Heart left ventricle (tissue), 16 donors: ENCODE results near the gene C10orf53. TPM values are rescaled to one million over a fixed set of nuclear protein-coding genes. Genes with fewer than 3 reads are reported as not detected.

ENCODE experiments used
- ATAC-seq, 4 donors: fragments of 200-7000 bp; cut with Tn5 transposase; one replicate each; pipeline ENCODE4 v1.9.1; 2020 to 2022; ENCODE audit warnings: moderate library complexity in 4 of 4, mild to moderate bottlenecking in 3 of 4, moderate number of reproducible peaks in 1 of 4
- DNase-seq, 5 donors: peaks; one replicate each; pipeline ENCODE4 v3.0.0-alpha.2; 2020
- H3K27ac ChIP-seq, 12 donors: fragments of 200-600 bp; sonication (generic) in 4 of 12; one replicate each; pipeline versions ENCODE4 v1.5.0 to v1.8.0; 2016 to 2022; ENCODE audit warnings: mild to moderate bottlenecking in 2 of 12
- H3K27me3 ChIP-seq, 9 donors: fragments of 200-600 bp; sonication (generic) in 2 of 9; one replicate each; pipeline versions ENCODE4 v1.5.1 to v1.8.0; 2016 to 2022; ENCODE audit warnings: mild to moderate bottlenecking in 3 of 9
- H3K36me3 ChIP-seq, 9 donors: fragments of 200-600 bp; sonication (generic) in 2 of 9; one replicate each; pipeline versions ENCODE4 v1.5.0 to v1.8.0; 2018 to 2022; ENCODE audit warnings: mild to moderate bottlenecking in 2 of 9
- H3K4me1 ChIP-seq, 12 donors: fragments of 200-600 bp; sonication (generic) in 4 of 12; one replicate each; pipeline versions ENCODE4 v1.5.0 to v1.8.0; 2016 to 2022; ENCODE audit warnings: mild to moderate bottlenecking in 3 of 12
- H3K4me3 ChIP-seq, 12 donors: fragments of 200-600 bp; sonication (generic) in 4 of 12; one replicate each; pipeline versions ENCODE4 v1.5.0 to v1.8.0; 2017 to 2022; ENCODE audit warnings: mild to moderate bottlenecking in 9 of 12, moderate library complexity in 4 of 12
- H3K9me3 ChIP-seq, 12 donors: fragments of 200-600 bp; sonication (generic) in 4 of 12; one replicate each; pipeline versions ENCODE4 v1.5.0 to v1.8.0; 2016 to 2022; ENCODE audit warnings: mild to moderate bottlenecking in 1 of 12
- POLR2A ChIP-seq, 2 donors: fragments of 450-650 bp; IDR thresholded peaks; one replicate each; pipeline ENCODE4 v1.6.1; 2017; ENCODE audit warnings: antibody characterized with exemption in 2 of 2, mild to moderate bottlenecking in 2 of 2, moderate library complexity in 2 of 2
- WGBS, 4 donors: extraction: QIAGEN DNeasy Blood & Tissue Kit in 2 of 4; methylation state at CpG; one replicate each; pipeline versions ENCODE4 v1.1.5 to v1.1.7; 2013 to 2018; 5-methylcytosine and 5-hydroxymethylcytosine counted together
- intact Hi-C, 10 donors: fragments of 100-400 bp; cut with DNase I; formaldehyde crosslinking; loops; one replicate each; pipeline versions ENCODE4 v1.11.1 to v1.14.2; 2022
- polyA plus RNA-seq, 2 donors: library from polyadenylated mRNA; stranded (reverse); fragments of 200-250 nt; gene quantifications; one replicate each; pipeline ENCODE4 v1.2.3, GENCODE V29; 2013
- total RNA-seq, 9 donors: library from RNA; depleted of rRNA in 2 of 9; stranded (reverse); fragments of >200 nt in 2 of 9; fragmentation: NEBNext Ultra II Directional in 3 of 9; extraction: Animal tissue kit (Norgen Biotek cat#: 25700) in 3 of 9; gene quantifications; one replicate each; pipeline versions ENCODE4 v1.1.0 to v1.2.4, GENCODE V29; 2016 to 2023
- TF ChIP-seq, protein P1 (sequence below), 12 donors: fragments of 200-600 bp; sonication (generic) in 4 of 12; IDR thresholded peaks; one replicate each; pipeline versions ENCODE4 v1.5.0 to v1.8.0; 2018 to 2022; ENCODE audit warnings: antibody characterized with exemption in 12 of 12, mild to moderate bottlenecking in 5 of 12
- donor health status: ischemic (EF 13 %, LVEDD 7.1; RV severe dilation, severe dysfunction).
- donor health status: healthy with polysubstance abuse.
- donor health status: DM: no; HTN: yes; CAD: no.
- donor health status: DM: no; HTN: no; CAD: no.
- donor health status: ischemic (EF 25% LVEDD 6.9; RV normal size, moderate dysfunction).
- donor health status: ischemic (EF 25% LVEDD 5.7; RV mildly dilated, moderate dysfunction).
- donor health status: healthy.
- donor health status: DM: yes; HTN: yes; CAD: no.
- donor health status: ischemic (EF 35%, LVEDD 5.7; RV mildly dilated, moderate dysfunction).
- donor health status: nonischemic (EF 11% LVEDD 7.7; RV severe dilation, severe dysfunction).
- donor health status: DM: yes; HTN: yes; CAD: no.
- donor health status: PGD.
- donor health status: ischemic (EF 29% LVEDD 5.4; RV normal size, mild dysfunction).
- donor health status: nonischemic (EF 23%, LVEDD 6.1; RV moderate dilation, normal function).

Gene C10orf53
- total and polyA plus RNA-seq, 11 donors: not detected

- DNase-seq (peak in 1 of 5 donors; percentile 16), ATAC-seq (no peak)
- 88 to 94% (median 91%) methylated on average over 7 to 20 of the region's 20 CpGs for WGBS, 4 donors
- Histone ChIP-seq H3K27ac (no peak overlapping the region), H3K9me3 (no peaks in the 10 kb centered on the region), H3K4me3 (no peak overlapping the region), H3K27me3 (peaks cover 0 to 3% (median 0%) of the 10 kb centered on the region in 9 donors), H3K4me1 (no peaks in the 10 kb centered on the region), H3K36me3 (no peaks in the 10 kb centered on the region)
- TF ChIP-seq, protein P1, sequence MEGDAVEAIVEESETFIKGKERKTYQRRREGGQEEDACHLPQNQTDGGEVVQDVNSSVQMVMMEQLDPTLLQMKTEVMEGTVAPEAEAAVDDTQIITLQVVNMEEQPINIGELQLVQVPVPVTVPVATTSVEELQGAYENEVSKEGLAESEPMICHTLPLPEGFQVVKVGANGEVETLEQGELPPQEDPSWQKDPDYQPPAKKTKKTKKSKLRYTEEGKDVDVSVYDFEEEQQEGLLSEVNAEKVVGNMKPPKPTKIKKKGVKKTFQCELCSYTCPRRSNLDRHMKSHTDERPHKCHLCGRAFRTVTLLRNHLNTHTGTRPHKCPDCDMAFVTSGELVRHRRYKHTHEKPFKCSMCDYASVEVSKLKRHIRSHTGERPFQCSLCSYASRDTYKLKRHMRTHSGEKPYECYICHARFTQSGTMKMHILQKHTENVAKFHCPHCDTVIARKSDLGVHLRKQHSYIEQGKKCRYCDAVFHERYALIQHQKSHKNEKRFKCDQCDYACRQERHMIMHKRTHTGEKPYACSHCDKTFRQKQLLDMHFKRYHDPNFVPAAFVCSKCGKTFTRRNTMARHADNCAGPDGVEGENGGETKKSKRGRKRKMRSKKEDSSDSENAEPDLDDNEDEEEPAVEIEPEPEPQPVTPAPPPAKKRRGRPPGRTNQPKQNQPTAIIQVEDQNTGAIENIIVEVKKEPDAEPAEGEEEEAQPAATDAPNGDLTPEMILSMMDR (IDR thresholded peaks at IDR 0.05): no peak
- no peak for TF ChIP-seq POLR2A (IDR thresholded peaks at IDR 0.05)
- intact Hi-C loops: no loop called here
These were observed 67.3 kb downstream of the C10orf53 start for GRCh38 chr10:49746626-49747302.

Other genes starting within 250 kb of the C10orf53 start
- 10 to 100 TPM; 12.8 to 31.5 (median 23.0) TPM for gene ERCC6, start 140.5 kb upstream of the C10orf53 start, total RNA-seq
- gene ERCC6, start 140.5 kb upstream of the C10orf53 start, polyA plus RNA-seq: 1 to 10 TPM; 4.4 to 4.7 TPM
- gene SLC18A3, start 69.3 kb upstream of the C10orf53 start, total RNA-seq: not detected
- gene SLC18A3, start 69.3 kb upstream of the C10orf53 start, polyA plus RNA-seq: not detected
- not detected for gene CHAT, start 65.6 kb upstream of the C10orf53 start, total RNA-seq
- not detected for gene CHAT, start 65.6 kb upstream of the C10orf53 start, polyA plus RNA-seq
- gene OGDHL, start 82.7 kb downstream of the C10orf53 start, total RNA-seq: 10 to 100 TPM in 1 of 9 donors, 1 to 10 TPM in 7, under 1 TPM in 1; 0.49 to 11.3 (median 1.5) TPM
- gene OGDHL, start 82.7 kb downstream of the C10orf53 start, polyA plus RNA-seq: 1 to 10 TPM in 1 of 2 donors, under 1 TPM in 1; 0.18 to 2.1 TPM